ENCODE data around the gene KRTAP10-3. TPM values are rescaled to one million over a fixed set of nuclear protein-coding genes. Genes with fewer than 3 reads are reported as not detected.

Gene KRTAP10-3
- polyA plus RNA-seq, 2 donors: not detected

- Histone ChIP-seq H3K27me3 (ENCODE audit: control insufficient read depth in 1 of 2, insufficient read depth in 2 of 2, low read length in 2 of 2) (no peaks in the 10 kb centered on the region), H3K4me1 (ENCODE audit: control insufficient read depth in 2 of 2, insufficient read depth in 2 of 2, low read length in 1 of 2) (no peaks in the 10 kb centered on the region), H3K36me3 (ENCODE audit: control insufficient read depth in 2 of 2, insufficient read depth in 2 of 2, low read length in 1 of 2) (no peaks in the 10 kb centered on the region), H3K9me3 (ENCODE audit: control insufficient read depth in 2 of 2, insufficient read depth in 1 of 2, low read depth in 1 of 2, low read length in 1 of 2) (peaks cover 13 to 17% of the 10 kb centered on the region in 2 donors), H3K27ac (ENCODE audit: low read depth in 2 of 2, low read length in 1 of 2) (no peak overlapping the region), H3K4me3 (ENCODE audit: low read depth in 1 of 2, low read length in 2 of 2) (no peak overlapping the region)
- WGBS, 2 donors: 75 to 77% methylated on average over 15 of the region's 15 CpGs
These were observed 14.5 kb upstream of the KRTAP10-3 start for GRCh38 chr21:44572959-44573583.

GRCh38 chr21:44571844-44572782, 13.5 kb upstream of the KRTAP10-3 start:
- Histone ChIP-seq H3K27ac (ENCODE audit: low read depth in 2 of 2, low read length in 1 of 2) (no peak overlapping the region), H3K4me1 (ENCODE audit: control insufficient read depth in 2 of 2, insufficient read depth in 2 of 2, low read length in 1 of 2) (no peaks in the 10 kb centered on the region), H3K27me3 (ENCODE audit: control insufficient read depth in 1 of 2, insufficient read depth in 2 of 2, low read length in 2 of 2) (no peaks in the 10 kb centered on the region), H3K4me3 (ENCODE audit: low read depth in 1 of 2, low read length in 2 of 2) (no peak overlapping the region), H3K9me3 (ENCODE audit: control insufficient read depth in 2 of 2, insufficient read depth in 1 of 2, low read depth in 1 of 2, low read length in 1 of 2) (peaks cover 10 to 13% of the 10 kb centered on the region in 2 donors), H3K36me3 (ENCODE audit: control insufficient read depth in 2 of 2, insufficient read depth in 2 of 2, low read length in 1 of 2) (no peaks in the 10 kb centered on the region)
- WGBS, 2 donors: 93 to 94% methylated on average over 40 of the region's 40 CpGs

- no peak overlapping the region for H3K27ac ChIP-seq (ENCODE audit: low read depth in 2 of 2, low read length in 1 of 2)
- no peaks in the 10 kb centered on the region for H3K4me1 ChIP-seq (ENCODE audit: control insufficient read depth in 2 of 2, insufficient read depth in 2 of 2, low read length in 1 of 2)
- H3K9me3 ChIP-seq (ENCODE audit: control insufficient read depth in 2 of 2, insufficient read depth in 1 of 2, low read depth in 1 of 2, low read length in 1 of 2): peaks cover 10 to 13% of the 10 kb centered on the region in 2 donors
- 70 to 82% methylated on average over 4 of the region's 4 CpGs for WGBS, 2 donors
- no peaks in the 10 kb centered on the region for H3K36me3 ChIP-seq (ENCODE audit: control insufficient read depth in 2 of 2, insufficient read depth in 2 of 2, low read length in 1 of 2)
- H3K4me3 ChIP-seq (ENCODE audit: low read depth in 1 of 2, low read length in 2 of 2): no peak overlapping the region
- H3K27me3 ChIP-seq (ENCODE audit: control insufficient read depth in 1 of 2, insufficient read depth in 2 of 2, low read length in 2 of 2): no peaks in the 10 kb centered on the region
These were observed 12.7 kb upstream of the KRTAP10-3 start for GRCh38 chr21:44571296-44571695.

GRCh38 chr21:44569861-44570517, 11.4 kb upstream of the KRTAP10-3 start:
- H3K36me3 ChIP-seq (ENCODE audit: control insufficient read depth in 2 of 2, insufficient read depth in 2 of 2, low read length in 1 of 2): no peaks in the 10 kb centered on the region
- no peak overlapping the region for H3K4me3 ChIP-seq (ENCODE audit: low read depth in 1 of 2, low read length in 2 of 2)
- 75 to 83% methylated on average over 12 of the region's 12 CpGs for WGBS, 2 donors
- no peaks in the 10 kb centered on the region for H3K4me1 ChIP-seq (ENCODE audit: control insufficient read depth in 2 of 2, insufficient read depth in 2 of 2, low read length in 1 of 2)
- no peaks in the 10 kb centered on the region for H3K27me3 ChIP-seq (ENCODE audit: control insufficient read depth in 1 of 2, insufficient read depth in 2 of 2, low read length in 2 of 2)
- peaks cover 7 to 10% of the 10 kb centered on the region in 2 donors for H3K9me3 ChIP-seq (ENCODE audit: control insufficient read depth in 2 of 2, insufficient read depth in 1 of 2, low read depth in 1 of 2, low read length in 1 of 2)
- no peak overlapping the region for H3K27ac ChIP-seq (ENCODE audit: low read depth in 2 of 2, low read length in 1 of 2)

- no peaks in the 10 kb centered on the region for H3K4me1 ChIP-seq (ENCODE audit: control insufficient read depth in 2 of 2, insufficient read depth in 2 of 2, low read length in 1 of 2)
- H3K4me3 ChIP-seq (ENCODE audit: low read depth in 1 of 2, low read length in 2 of 2): no peak overlapping the region
- H3K27ac ChIP-seq (ENCODE audit: low read depth in 2 of 2, low read length in 1 of 2): no peak overlapping the region
- no peaks in the 10 kb centered on the region for H3K27me3 ChIP-seq (ENCODE audit: control insufficient read depth in 1 of 2, insufficient read depth in 2 of 2, low read length in 2 of 2)
- WGBS, 2 donors: 76 to 77% methylated on average over 27 of the region's 27 CpGs
- H3K36me3 ChIP-seq (ENCODE audit: control insufficient read depth in 2 of 2, insufficient read depth in 2 of 2, low read length in 1 of 2): no peaks in the 10 kb centered on the region
- peaks cover 7 to 10% of the 10 kb centered on the region in 2 donors for H3K9me3 ChIP-seq (ENCODE audit: control insufficient read depth in 2 of 2, insufficient read depth in 1 of 2, low read depth in 1 of 2, low read length in 1 of 2)
These were observed 10.3 kb upstream of the KRTAP10-3 start for GRCh38 chr21:44568667-44569556.

- Histone ChIP-seq H3K4me1 (ENCODE audit: control insufficient read depth in 2 of 2, insufficient read depth in 2 of 2, low read length in 1 of 2) (no peaks in the 10 kb centered on the region), H3K27ac (ENCODE audit: low read depth in 2 of 2, low read length in 1 of 2) (no peak overlapping the region), H3K4me3 (ENCODE audit: low read depth in 1 of 2, low read length in 2 of 2) (no peak overlapping the region), H3K27me3 (ENCODE audit: control insufficient read depth in 1 of 2, insufficient read depth in 2 of 2, low read length in 2 of 2) (no peaks in the 10 kb centered on the region), H3K9me3 (ENCODE audit: control insufficient read depth in 2 of 2, insufficient read depth in 1 of 2, low read depth in 1 of 2, low read length in 1 of 2) (peaks cover 7 to 10% of the 10 kb centered on the region in 2 donors), H3K36me3 (ENCODE audit: control insufficient read depth in 2 of 2, insufficient read depth in 2 of 2, low read length in 1 of 2) (no peaks in the 10 kb centered on the region)
- WGBS, 2 donors: 68 to 69% methylated on average over 12 of the region's 12 CpGs
These were observed 9.7 kb upstream of the KRTAP10-3 start for GRCh38 chr21:44568261-44568660.

GRCh38 chr21:44567481-44568171, 9.0 kb upstream of the KRTAP10-3 start:
- Histone ChIP-seq H3K9me3 (ENCODE audit: control insufficient read depth in 2 of 2, insufficient read depth in 1 of 2, low read depth in 1 of 2, low read length in 1 of 2) (peaks cover 7 to 10% of the 10 kb centered on the region in 2 donors), H3K27ac (ENCODE audit: low read depth in 2 of 2, low read length in 1 of 2) (no peak overlapping the region), H3K4me1 (ENCODE audit: control insufficient read depth in 2 of 2, insufficient read depth in 2 of 2, low read length in 1 of 2) (no peaks in the 10 kb centered on the region), H3K36me3 (ENCODE audit: control insufficient read depth in 2 of 2, insufficient read depth in 2 of 2, low read length in 1 of 2) (no peaks in the 10 kb centered on the region), H3K27me3 (ENCODE audit: control insufficient read depth in 1 of 2, insufficient read depth in 2 of 2, low read length in 2 of 2) (no peaks in the 10 kb centered on the region), H3K4me3 (ENCODE audit: low read depth in 1 of 2, low read length in 2 of 2) (no peak overlapping the region)
- 92% methylated on average over 18 of the region's 18 CpGs for WGBS, 2 donors

DNA sequence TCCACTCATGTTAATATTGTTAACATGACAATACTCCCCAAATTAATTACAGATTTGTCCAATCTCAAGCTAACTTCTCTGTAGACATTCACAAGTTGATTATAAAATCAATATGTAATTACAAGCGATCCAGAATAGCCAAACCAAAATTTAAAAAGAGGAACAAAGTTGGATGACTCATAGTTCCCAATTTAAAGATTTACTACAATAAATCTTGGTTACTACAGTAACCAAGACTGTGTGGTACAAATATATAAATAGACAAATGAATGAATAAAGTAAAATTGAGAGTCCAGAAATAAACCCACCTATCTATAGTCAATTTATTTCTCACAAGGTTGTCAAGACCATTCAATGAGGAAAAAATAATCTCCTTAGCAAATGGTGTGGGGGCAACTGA, 7.8 kb upstream of the KRTAP10-3 start:
- H3K27me3 ChIP-seq (ENCODE audit: control insufficient read depth in 1 of 2, insufficient read depth in 2 of 2, low read length in 2 of 2): no peaks in the 10 kb centered on the region
- no peaks in the 10 kb centered on the region for H3K36me3 ChIP-seq (ENCODE audit: control insufficient read depth in 2 of 2, insufficient read depth in 2 of 2, low read length in 1 of 2)
- no peak overlapping the region for H3K4me3 ChIP-seq (ENCODE audit: low read depth in 1 of 2, low read length in 2 of 2)
- 40 to 46% methylated on average over 1 of the region's 1 CpG for WGBS, 2 donors
- H3K4me1 ChIP-seq (ENCODE audit: control insufficient read depth in 2 of 2, insufficient read depth in 2 of 2, low read length in 1 of 2): no peaks in the 10 kb centered on the region
- peaks cover 1 to 7% of the 10 kb centered on the region in 2 donors for H3K9me3 ChIP-seq (ENCODE audit: control insufficient read depth in 2 of 2, insufficient read depth in 1 of 2, low read depth in 1 of 2, low read length in 1 of 2)
- no peak overlapping the region for H3K27ac ChIP-seq (ENCODE audit: low read depth in 2 of 2, low read length in 1 of 2)
